ENCODE measurements around the gene MYO7B.

MYO7B gene

GRCh38 chr2:127650041-127650784 lies 114.7 kb downstream of the MYO7B start:
- H3K23ac ChIP-seq (ENCODE audit: low read depth, low read length, poor library complexity) = peak overlapping the region; percentile 61
- H2AFZ ChIP-seq (ENCODE audit: low read length) = no peak overlapping the region
- DNase-seq (ENCODE audit: low spot score) = no peak
- H3K27me3 ChIP-seq (ENCODE audit: control insufficient read depth in 3 of 3, insufficient read depth in 3 of 3, low read depth in 1 of 3, low read length in 3 of 3) = peaks cover 0 to 4% (median 2%) of the 10 kb centered on the region in 3 experiments
- no peak overlapping the region for H3K27ac ChIP-seq (replicated peaks; ENCODE audit: low read length)
- H2BK12ac ChIP-seq (ENCODE audit: low read length) = peak overlapping the region; percentile 77
- peaks cover 0 to 2% of the 10 kb centered on the region in 2 donors for H3K9me3 ChIP-seq (replicated peaks in 1 of 2; ENCODE audit: control insufficient read depth in 2 of 2, insufficient read depth in 1 of 2, low read depth in 1 of 2, low read length in 2 of 2)
- H3K9ac ChIP-seq (ENCODE audit: low read depth, low read length, poor library complexity) = no peak overlapping the region
- peak overlapping the region; percentile 73 for H3K18ac ChIP-seq (ENCODE audit: low read length)
- H2AK5ac ChIP-seq (ENCODE audit: low read depth, low read length) = peak overlapping the region; percentile 93
- no peak overlapping the region for H3K14ac ChIP-seq (ENCODE audit: low read length)
- WGBS, 2 donors (ENCODE audit: extremely low coverage in 2 of 2, insufficient read length in 2 of 2, insufficient replicate concordance in 1 of 2) = no CpG with 5 or more reads among the region's 17 CpGs
- no peak overlapping the region for H4K8ac ChIP-seq (ENCODE audit: low read depth, low read length)
- peak overlapping the region; percentile 76 for H4K91ac ChIP-seq (ENCODE audit: low read depth, low read length, poor library complexity)
- H3K4ac ChIP-seq (ENCODE audit: low read length) = no peak overlapping the region
- peak overlapping the region; percentile 69 for H2BK15ac ChIP-seq (ENCODE audit: low read length)
- H2BK5ac ChIP-seq (ENCODE audit: low read length) = no peak overlapping the region
- H3K4me2 ChIP-seq (ENCODE audit: insufficient read depth, low read length, poor library complexity, severe bottlenecking) = no peak overlapping the region
- no peaks in the 10 kb centered on the region for H3K36me3 ChIP-seq (replicated peaks in 1 of 2; ENCODE audit: control insufficient read depth in 2 of 2, insufficient read depth in 2 of 2, low read length in 2 of 2)
- H2BK120ac ChIP-seq (ENCODE audit: low read depth, low read length) = peak overlapping the region; percentile 77
- H3K4me1 ChIP-seq (ENCODE audit: control insufficient read depth in 2 of 2, insufficient read depth in 1 of 2, low read depth in 1 of 2, low read length in 2 of 2) = peaks cover 13 to 17% of the 10 kb centered on the region in 2 donors
- no peak overlapping the region for H3K4me3 ChIP-seq (ENCODE audit: low read length in 2 of 2)
- no peaks in the 10 kb centered on the region for H3K79me1 ChIP-seq (ENCODE audit: low read depth, low read length)

- peak overlapping the region; percentile 84 for H3K14ac ChIP-seq (ENCODE audit: low read length)
- WGBS, 2 donors (ENCODE audit: extremely low coverage in 2 of 2, insufficient read length in 2 of 2, insufficient replicate concordance in 1 of 2) = no CpG with 5 or more reads among the region's 28 CpGs
- no peaks in the 10 kb centered on the region for H3K36me3 ChIP-seq (replicated peaks in 1 of 2; ENCODE audit: control insufficient read depth in 2 of 2, insufficient read depth in 2 of 2, low read length in 2 of 2)
- peak overlapping the region; percentile 93 for H2AK5ac ChIP-seq (ENCODE audit: low read depth, low read length)
- peak overlapping the region; percentile 89 for H2BK5ac ChIP-seq (ENCODE audit: low read length)
- peak overlapping the region; percentile 94 for H3K23ac ChIP-seq (ENCODE audit: low read depth, low read length, poor library complexity)
- H3K9ac ChIP-seq (ENCODE audit: low read depth, low read length, poor library complexity) = no peak overlapping the region
- no peak overlapping the region for H3K4me3 ChIP-seq (ENCODE audit: low read length in 2 of 2)
- no peak for DNase-seq (ENCODE audit: low spot score)
- peaks cover 9 to 18% of the 10 kb centered on the region in 2 donors for H3K4me1 ChIP-seq (ENCODE audit: control insufficient read depth in 2 of 2, insufficient read depth in 1 of 2, low read depth in 1 of 2, low read length in 2 of 2)
- H3K27me3 ChIP-seq (ENCODE audit: control insufficient read depth in 3 of 3, insufficient read depth in 3 of 3, low read depth in 1 of 3, low read length in 3 of 3) = peaks cover 0 to 7% (median 2%) of the 10 kb centered on the region in 3 experiments
- peak overlapping the region; percentile 82 for H2BK12ac ChIP-seq (ENCODE audit: low read length)
- H3K18ac ChIP-seq (ENCODE audit: low read length) = peak overlapping the region; percentile 89
- H2AFZ ChIP-seq (ENCODE audit: low read length) = peak overlapping the region; percentile 21
- no peaks in the 10 kb centered on the region for H3K79me1 ChIP-seq (ENCODE audit: low read depth, low read length)
- H3K4me2 ChIP-seq (ENCODE audit: insufficient read depth, low read length, poor library complexity, severe bottlenecking) = no peak overlapping the region
- H3K4ac ChIP-seq (ENCODE audit: low read length) = peak overlapping the region; percentile 13
- H4K8ac ChIP-seq (ENCODE audit: low read depth, low read length) = no peak overlapping the region
- no peak overlapping the region for H3K27ac ChIP-seq (replicated peaks; ENCODE audit: low read length)
- no peak overlapping the region for H2BK120ac ChIP-seq (ENCODE audit: low read depth, low read length)
- peaks cover 0 to 2% of the 10 kb centered on the region in 2 donors for H3K9me3 ChIP-seq (replicated peaks in 1 of 2; ENCODE audit: control insufficient read depth in 2 of 2, insufficient read depth in 1 of 2, low read depth in 1 of 2, low read length in 2 of 2)
- H4K91ac ChIP-seq (ENCODE audit: low read depth, low read length, poor library complexity) = peak overlapping the region; percentile 87
- peak overlapping the region; percentile 69 for H2BK15ac ChIP-seq (ENCODE audit: low read length)
Observed at GRCh38 chr2:127650785-127651380, 115.4 kb downstream of the MYO7B start.

GRCh38 chr2:127651381-127651809 lies 115.9 kb downstream of the MYO7B start:
- peaks cover 0 to 8% (median 2%) of the 10 kb centered on the region in 3 experiments for H3K27me3 ChIP-seq (ENCODE audit: control insufficient read depth in 3 of 3, insufficient read depth in 3 of 3, low read depth in 1 of 3, low read length in 3 of 3)
- H3K14ac ChIP-seq (ENCODE audit: low read length) = peak overlapping the region; percentile 84
- H2BK12ac ChIP-seq (ENCODE audit: low read length) = peak overlapping the region; percentile 82
- H3K27ac ChIP-seq (replicated peaks; ENCODE audit: low read length) = no peak overlapping the region
- peaks cover 0 to 2% of the 10 kb centered on the region in 2 donors for H3K9me3 ChIP-seq (replicated peaks in 1 of 2; ENCODE audit: control insufficient read depth in 2 of 2, insufficient read depth in 1 of 2, low read depth in 1 of 2, low read length in 2 of 2)
- H3K18ac ChIP-seq (ENCODE audit: low read length) = peak overlapping the region; percentile 89
- H3K4ac ChIP-seq (ENCODE audit: low read length) = peak overlapping the region; percentile 13
- peak overlapping the region; percentile 89 for H2BK5ac ChIP-seq (ENCODE audit: low read length)
- peak overlapping the region; percentile 94 for H3K23ac ChIP-seq (ENCODE audit: low read depth, low read length, poor library complexity)
- peak overlapping the region; percentile 69 for H2BK15ac ChIP-seq (ENCODE audit: low read length)
- peak overlapping the region; percentile 87 for H4K91ac ChIP-seq (ENCODE audit: low read depth, low read length, poor library complexity)
- peak overlapping the region; percentile 93 for H2AK5ac ChIP-seq (ENCODE audit: low read depth, low read length)
- peak overlapping the region; percentile 81 for H2AFZ ChIP-seq (ENCODE audit: low read length)
- H3K4me1 ChIP-seq (ENCODE audit: control insufficient read depth in 2 of 2, insufficient read depth in 1 of 2, low read depth in 1 of 2, low read length in 2 of 2) = peaks cover 4 to 13% of the 10 kb centered on the region in 2 donors
- no peak overlapping the region for H3K4me2 ChIP-seq (ENCODE audit: insufficient read depth, low read length, poor library complexity, severe bottlenecking)
- no peaks in the 10 kb centered on the region for H3K36me3 ChIP-seq (replicated peaks in 1 of 2; ENCODE audit: control insufficient read depth in 2 of 2, insufficient read depth in 2 of 2, low read length in 2 of 2)
- no peaks in the 10 kb centered on the region for H3K79me1 ChIP-seq (ENCODE audit: low read depth, low read length)
- H2BK120ac ChIP-seq (ENCODE audit: low read depth, low read length) = peak overlapping the region; percentile 42
- no peak overlapping the region for H4K8ac ChIP-seq (ENCODE audit: low read depth, low read length)
- H3K4me3 ChIP-seq (ENCODE audit: low read length in 2 of 2) = no peak overlapping the region
- H3K9ac ChIP-seq (ENCODE audit: low read depth, low read length, poor library complexity) = no peak overlapping the region
- WGBS, 2 donors (ENCODE audit: extremely low coverage in 2 of 2, insufficient read length in 2 of 2, insufficient replicate concordance in 1 of 2) = no CpG with 5 or more reads among the region's 29 CpGs
- DNase-seq (ENCODE audit: low spot score) = no peak

- Histone ChIP-seq H2BK5ac (ENCODE audit: low read length) (no peak overlapping the region), H2BK15ac (ENCODE audit: low read length) (peak overlapping the region; percentile 69), H2BK120ac (ENCODE audit: low read depth, low read length) (no peak overlapping the region), H3K4me3 (ENCODE audit: low read length in 2 of 2) (no peak overlapping the region), H2AFZ (ENCODE audit: low read length) (peak overlapping the region; percentile 81), H3K4ac (ENCODE audit: low read length) (no peak overlapping the region), H3K36me3 (replicated peaks in 1 of 2; ENCODE audit: control insufficient read depth in 2 of 2, insufficient read depth in 2 of 2, low read length in 2 of 2) (no peaks in the 10 kb centered on the region), H3K14ac (ENCODE audit: low read length) (peak overlapping the region; percentile 31), H3K18ac (ENCODE audit: low read length) (peak overlapping the region; percentile 89), H3K4me2 (ENCODE audit: insufficient read depth, low read length, poor library complexity, severe bottlenecking) (no peak overlapping the region), H3K23ac (ENCODE audit: low read depth, low read length, poor library complexity) (no peak overlapping the region), H2AK5ac (ENCODE audit: low read depth, low read length) (no peak overlapping the region), H4K91ac (ENCODE audit: low read depth, low read length, poor library complexity) (no peak overlapping the region), H3K79me1 (ENCODE audit: low read depth, low read length) (no peaks in the 10 kb centered on the region), H3K27me3 (ENCODE audit: control insufficient read depth in 3 of 3, insufficient read depth in 3 of 3, low read depth in 1 of 3, low read length in 3 of 3) (peaks cover 0 to 12% (median 2%) of the 10 kb centered on the region in 3 experiments), H3K27ac (replicated peaks; ENCODE audit: low read length) (no peak overlapping the region), H3K4me1 (ENCODE audit: control insufficient read depth in 2 of 2, insufficient read depth in 1 of 2, low read depth in 1 of 2, low read length in 2 of 2) (peaks cover 3 to 13% of the 10 kb centered on the region in 2 donors), H4K8ac (ENCODE audit: low read depth, low read length) (no peak overlapping the region), H3K9me3 (replicated peaks in 1 of 2; ENCODE audit: control insufficient read depth in 2 of 2, insufficient read depth in 1 of 2, low read depth in 1 of 2, low read length in 2 of 2) (peaks cover 0 to 2% of the 10 kb centered on the region in 2 donors), H3K9ac (ENCODE audit: low read depth, low read length, poor library complexity) (no peak overlapping the region), H2BK12ac (ENCODE audit: low read length) (no peak overlapping the region)
- WGBS, 2 donors (ENCODE audit: extremely low coverage in 2 of 2, insufficient read length in 2 of 2, insufficient replicate concordance in 1 of 2) = no CpG with 5 or more reads among the region's 14 CpGs
- DNase-seq (ENCODE audit: low spot score) = no peak
Observed at GRCh38 chr2:127651971-127652550, 116.6 kb downstream of the MYO7B start.
